CD4-positive, alpha-beta T cell (primary cell): Measurements from ENCODE around the gene IDH3B. TPM values are rescaled to one million over a fixed set of nuclear protein-coding genes. Genes with fewer than 3 reads are reported as not detected.

Experiments
- ATAC-seq: fragments of 200-7000 bp; cut with Tn5 transposase; one replicate; pipeline ENCODE4 v1.10.0; 2022; ENCODE audit warnings: mild to moderate bottlenecking; ENCODE audit not compliant: poor library complexity
- CTCF ChIA-PET: fragments of 350-600 bp; sonication (Branson Sonifier 250); formaldehyde crosslinking; loops from one replicate; lab custom pipeline; 2021; ENCODE audit warnings: antibody characterized with exemption, inconsistent platforms; lab: Charles Lee
- POLR2A ChIA-PET: fragments of 350-600 bp; sonication (Branson Sonifier 250); formaldehyde crosslinking; loops from one replicate; lab custom pipeline; 2021; ENCODE audit warnings: antibody characterized with exemption, inconsistent platforms; lab: Charles Lee
- DNase-seq, 14 experiments: peaks; one replicate each; pipeline ENCODE4 v3.0.0-alpha.2; 2013 to 2020; ENCODE audit warnings: mixed read lengths in 2 of 14
- H3K27ac ChIP-seq, 2 donors: one replicate each; pipeline versions ENCODE4 v1.5.1 to v1.7.0; 2013; ENCODE audit warnings: low read length in 2 of 2, low read depth in 1 of 2, mild to moderate bottlenecking in 1 of 2
- H3K27me3 ChIP-seq, 2 experiments: 1 replicate in 1 of 2; 2 replicates in 1 of 2; pipeline versions ENCODE4 v1.6.1 to v1.7.0; 2013; ENCODE audit warnings: low read length in 2 of 2, control low read depth in 1 of 2, mild to moderate bottlenecking in 1 of 2, moderate library complexity in 1 of 2; ENCODE audit not compliant: insufficient read depth in 2 of 2, control insufficient read depth in 1 of 2
- H3K36me3 ChIP-seq: one replicate; pipeline ENCODE4 v1.6.1; 2013; ENCODE audit warnings: low read length, control low read depth; ENCODE audit not compliant: insufficient read depth
- H3K4me1 ChIP-seq: one replicate; pipeline ENCODE4 v1.6.1; 2013; ENCODE audit warnings: low read length, control low read depth; ENCODE audit not compliant: insufficient read depth
- H3K4me3 ChIP-seq: one replicate; pipeline ENCODE4 v1.5.1; 2013; ENCODE audit warnings: mild to moderate bottlenecking, low read length, moderate library complexity
- H3K9me3 ChIP-seq, 2 experiments: 1 replicate in 1 of 2; 2 replicates in 1 of 2; pipeline versions ENCODE4 v1.6.1 to v1.7.0; 2013; ENCODE audit warnings: low read length in 2 of 2, mild to moderate bottlenecking in 2 of 2, control low read depth in 1 of 2, moderate library complexity in 1 of 2; ENCODE audit not compliant: control insufficient read depth in 1 of 2, insufficient read depth in 1 of 2
- H3K27ac Mint-ChIP-seq: one replicate; pipeline ENCODE4 v1.8.0; 2020; ENCODE audit warnings: mixed read lengths
- H3K27me3 Mint-ChIP-seq: one replicate; pipeline ENCODE4 v1.8.0; 2021; ENCODE audit warnings: mixed read lengths
- H3K36me3 Mint-ChIP-seq: one replicate; pipeline ENCODE4 v1.8.0; 2021; ENCODE audit warnings: low read depth, mixed read lengths
- H3K4me1 Mint-ChIP-seq: one replicate; pipeline ENCODE4 v1.8.0; 2021; ENCODE audit warnings: low read depth, mixed read lengths
- H3K4me3 Mint-ChIP-seq: one replicate; pipeline ENCODE4 v1.8.0; 2020; ENCODE audit warnings: mild to moderate bottlenecking, mixed read lengths
- H3K9me3 Mint-ChIP-seq: one replicate; pipeline ENCODE4 v1.8.0; 2020; ENCODE audit warnings: mixed read lengths
- intact Hi-C, 2 experiments: fragments of 100-400 bp; cut with DNase I in 1 of 2; cut with micrococcal nuclease in 1 of 2; formaldehyde crosslinking; loops; one replicate each; pipeline versions ENCODE4 v1.15.1 to v1.9.0; 2023 to 2025; cut with DNase I, micrococcal nuclease
- total RNA-seq, 174 experiments: library from RNA in 2 of 174; stranded (reverse) in 2 of 174; gene quantifications; one replicate each; pipeline ENCODE4 v1.2.3 and lab custom pipeline; 2021 to 2026
- TF ChIP-seq, protein P1 (sequence below): fragments of 200-600 bp; IDR thresholded peaks from one replicate; pipeline ENCODE4 v1.8.0; 2022; ENCODE audit warnings: antibody characterized with exemption, mild to moderate bottlenecking

Gene IDH3B
- total RNA-seq, 2 experiments from 2014 or later = 171 to 181 TPM

DNA sequence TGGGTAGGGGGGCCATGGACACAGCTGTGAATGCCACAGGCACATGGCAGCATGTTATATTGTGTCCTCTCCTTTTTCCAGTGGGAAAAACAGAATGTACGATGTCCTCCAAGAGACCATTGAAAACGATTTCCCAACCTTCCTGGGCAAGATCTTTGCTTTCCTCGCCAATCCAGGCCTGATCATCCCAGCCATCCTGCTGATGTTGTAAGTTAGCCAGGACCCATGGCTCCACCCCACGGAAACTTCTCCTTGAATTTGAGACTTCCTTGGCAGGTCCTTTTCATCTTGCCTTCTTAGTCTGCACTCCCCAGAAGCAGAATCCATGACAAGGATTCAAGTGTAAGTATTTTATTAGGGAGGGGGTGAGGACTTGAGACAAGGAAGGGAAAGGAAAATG lies 39.8 kb downstream of the IDH3B start:
- intact Hi-C loops = no loop called here
- ATAC-seq (no peak), DNase-seq (no peak)
- ChIA-PET POLR2A (no interaction called here), CTCF (no interaction called here)
- Histone ChIP-seq H3K27ac (no peak overlapping the region), H3K4me3 (no peak overlapping the region), H3K36me3 (no peaks in the 10 kb centered on the region), H3K9me3 (peaks cover 0 to 7% of the 10 kb centered on the region in 2 experiments), H3K4me1 (no peaks in the 10 kb centered on the region), H3K27me3 (peaks cover 1 to 3% of the 10 kb centered on the region in 2 experiments)
- Mint-ChIP-seq H3K27ac (no peak overlapping the region), H3K4me3 (no peak overlapping the region), H3K36me3 (no peaks in the 10 kb centered on the region), H3K9me3 (no peaks in the 10 kb centered on the region), H3K27me3 (peaks cover 39% of the 10 kb centered on the region), H3K4me1 (no peaks in the 10 kb centered on the region)
- TF ChIP-seq, protein P1, sequence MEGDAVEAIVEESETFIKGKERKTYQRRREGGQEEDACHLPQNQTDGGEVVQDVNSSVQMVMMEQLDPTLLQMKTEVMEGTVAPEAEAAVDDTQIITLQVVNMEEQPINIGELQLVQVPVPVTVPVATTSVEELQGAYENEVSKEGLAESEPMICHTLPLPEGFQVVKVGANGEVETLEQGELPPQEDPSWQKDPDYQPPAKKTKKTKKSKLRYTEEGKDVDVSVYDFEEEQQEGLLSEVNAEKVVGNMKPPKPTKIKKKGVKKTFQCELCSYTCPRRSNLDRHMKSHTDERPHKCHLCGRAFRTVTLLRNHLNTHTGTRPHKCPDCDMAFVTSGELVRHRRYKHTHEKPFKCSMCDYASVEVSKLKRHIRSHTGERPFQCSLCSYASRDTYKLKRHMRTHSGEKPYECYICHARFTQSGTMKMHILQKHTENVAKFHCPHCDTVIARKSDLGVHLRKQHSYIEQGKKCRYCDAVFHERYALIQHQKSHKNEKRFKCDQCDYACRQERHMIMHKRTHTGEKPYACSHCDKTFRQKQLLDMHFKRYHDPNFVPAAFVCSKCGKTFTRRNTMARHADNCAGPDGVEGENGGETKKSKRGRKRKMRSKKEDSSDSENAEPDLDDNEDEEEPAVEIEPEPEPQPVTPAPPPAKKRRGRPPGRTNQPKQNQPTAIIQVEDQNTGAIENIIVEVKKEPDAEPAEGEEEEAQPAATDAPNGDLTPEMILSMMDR = no peak

DNA sequence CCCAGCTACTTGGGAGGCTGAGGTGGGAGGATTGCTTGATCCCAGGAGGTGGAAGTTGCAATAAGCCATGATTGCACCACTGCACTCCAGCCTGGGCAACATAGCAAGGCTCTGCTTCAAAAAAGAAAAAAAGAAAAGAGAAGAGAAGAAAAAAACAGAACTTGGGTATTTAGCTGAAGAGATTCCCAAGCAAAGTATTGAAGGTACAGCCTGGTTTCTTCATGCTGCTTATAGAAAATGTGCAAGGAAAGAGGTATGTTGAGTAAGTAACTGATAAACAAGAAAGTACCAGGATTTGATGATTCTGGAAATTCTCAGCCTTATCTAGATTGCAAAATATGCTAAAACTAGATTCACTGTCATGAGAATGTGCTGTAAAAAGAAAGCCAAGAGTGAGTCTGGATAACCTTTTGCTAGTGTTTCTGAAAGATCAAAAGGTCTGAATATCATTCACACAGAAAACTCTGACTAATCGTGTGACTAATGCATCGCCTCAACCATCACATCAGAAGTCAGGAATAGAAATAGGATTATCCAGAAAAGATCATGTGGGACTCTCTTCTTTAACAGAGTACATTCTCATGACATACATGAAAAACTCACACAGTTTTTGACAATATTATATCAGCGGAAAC lies 43.9 kb downstream of the IDH3B start:
- ATAC-seq (no peak), DNase-seq (no peak)
- no peaks in the 10 kb centered on the region for H3K4me1 Mint-ChIP-seq
- no peaks in the 10 kb centered on the region for H3K36me3 ChIP-seq
- H3K27ac Mint-ChIP-seq = no peak overlapping the region
- H3K4me1 ChIP-seq = no peaks in the 10 kb centered on the region
- no peaks in the 10 kb centered on the region for H3K9me3 Mint-ChIP-seq
- H3K27me3 ChIP-seq = peaks cover 8 to 12% of the 10 kb centered on the region in 2 experiments
- H3K4me3 ChIP-seq = no peak overlapping the region
- no peak overlapping the region for H3K27ac ChIP-seq
- H3K9me3 ChIP-seq = peaks cover 0 to 3% of the 10 kb centered on the region in 2 experiments
- CTCF ChIA-PET = no interaction called here
- no peak overlapping the region for H3K4me3 Mint-ChIP-seq
- no peaks in the 10 kb centered on the region for H3K36me3 Mint-ChIP-seq
- intact Hi-C loops = no loop called here
- H3K27me3 Mint-ChIP-seq = peaks cover 44% of the 10 kb centered on the region
- TF ChIP-seq, protein P1 = no peak
- POLR2A ChIA-PET = no interaction called here

DNA sequence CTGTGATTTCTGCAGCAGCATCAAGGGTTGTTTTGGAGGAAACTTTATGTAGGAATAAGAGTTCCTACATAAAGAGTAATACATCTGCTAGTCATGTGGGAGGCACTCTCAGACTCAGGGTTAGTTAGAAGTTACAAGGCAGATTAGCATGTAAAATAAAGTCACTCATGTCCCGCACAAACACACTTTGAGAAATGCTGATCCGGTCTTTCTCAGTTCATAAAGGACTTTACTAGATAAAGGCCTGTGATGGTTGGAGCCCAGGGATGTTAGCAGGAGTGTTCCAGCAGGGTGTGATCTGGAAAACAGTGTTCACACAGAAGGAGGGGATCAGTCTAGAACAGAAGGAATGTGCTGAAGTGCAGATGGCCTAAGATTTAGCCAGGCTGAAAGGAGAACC lies 44.7 kb downstream of the IDH3B start:
- no peak overlapping the region for H3K4me3 ChIP-seq
- CTCF ChIA-PET = no interaction called here
- POLR2A ChIA-PET = no interaction called here
- TF ChIP-seq, protein P1 = no peak
- no peak overlapping the region for H3K27ac ChIP-seq
- no peak overlapping the region for H3K27ac Mint-ChIP-seq
- no peaks in the 10 kb centered on the region for H3K4me1 Mint-ChIP-seq
- H3K36me3 ChIP-seq = no peaks in the 10 kb centered on the region
- ATAC-seq (no peak), DNase-seq (no peak)
- intact Hi-C loops = no loop called here
- no peaks in the 10 kb centered on the region for H3K36me3 Mint-ChIP-seq
- H3K27me3 Mint-ChIP-seq = peaks cover 45% of the 10 kb centered on the region
- peaks cover 0 to 3% of the 10 kb centered on the region in 2 experiments for H3K9me3 ChIP-seq
- H3K9me3 Mint-ChIP-seq = no peaks in the 10 kb centered on the region
- no peaks in the 10 kb centered on the region for H3K4me1 ChIP-seq
- no peak overlapping the region for H3K4me3 Mint-ChIP-seq
- peaks cover 8 to 12% of the 10 kb centered on the region in 2 experiments for H3K27me3 ChIP-seq
